NOMO-1 treated with dmso at 0.1 percent for 144 hours (cell line): ENCODE results near the gene ARL15.
A peak's percentile ranks its signal among the peaks of the same experiment; 100 is the strongest.

Experiments used
- DNase-seq: peaks from one replicate; lab custom pipeline; 2025; ENCODE audit not compliant: unreplicated experiment; lab: John Stamatoyannopoulos, UW

ARL15 gene

GRCh38 chr5:54315736-54316528 lies 5.6 kb upstream of the ARL15 start:
- DNase-seq: no peak

GRCh38 chr5:54313311-54314270 lies 3.2 kb upstream of the ARL15 start:
- DNase-seq: no peak

GRCh38 chr5:54312499-54312898 lies 2.1 kb upstream of the ARL15 start:
- DNase-seq: no peak

GRCh38 chr5:54311176-54311677 lies 854 bp upstream of the ARL15 start:
- no peak for DNase-seq

- no peak for DNase-seq
Measured at GRCh38 chr5:54309691-54310432, 511 bp downstream of the ARL15 start.

- DNase-seq: no peak
Measured at GRCh38 chr5:54309276-54309675, 1.1 kb downstream of the ARL15 start.

GRCh38 chr5:54307583-54307982 lies 2.8 kb downstream of the ARL15 start:
- no peak for DNase-seq

- DNase-seq: no peak
Measured at GRCh38 chr5:54306893-54307292, 3.5 kb downstream of the ARL15 start.

- DNase-seq: no peak
Measured at GRCh38 chr5:54305737-54306136, 4.6 kb downstream of the ARL15 start.

- DNase-seq: no peak
Measured at GRCh38 chr5:54304040-54304439, 6.3 kb downstream of the ARL15 start.

GRCh38 chr5:54302267-54302687 lies 8.1 kb downstream of the ARL15 start:
- peak; percentile 61 for DNase-seq

GRCh38 chr5:54301849-54302248 lies 8.5 kb downstream of the ARL15 start:
- no peak for DNase-seq

GRCh38 chr5:54301220-54301619 lies 9.2 kb downstream of the ARL15 start:
- no peak for DNase-seq

- DNase-seq: no peak
Measured at GRCh38 chr5:54298947-54299346, 11.4 kb downstream of the ARL15 start.

- DNase-seq: no peak
Measured at GRCh38 chr5:54296386-54296785, 14.0 kb downstream of the ARL15 start.

GRCh38 chr5:54295651-54296276 lies 14.6 kb downstream of the ARL15 start:
- DNase-seq: peak; percentile 22

GRCh38 chr5:54294097-54294667 lies 16.2 kb downstream of the ARL15 start:
- no peak for DNase-seq

GRCh38 chr5:54292866-54293265 lies 17.5 kb downstream of the ARL15 start:
- DNase-seq: no peak

GRCh38 chr5:54291498-54291897 lies 18.9 kb downstream of the ARL15 start:
- no peak for DNase-seq

- DNase-seq: no peak
Measured at GRCh38 chr5:54289769-54290168, 20.6 kb downstream of the ARL15 start.
